WTC11 (cell line): Measurements from ENCODE around the gene HAPSTR1. TPM values are rescaled to one million over a fixed set of nuclear protein-coding genes. Genes with fewer than 3 reads are reported as not detected.

Experiments
- ATAC-seq: fragments of 200-7000 bp; cut with Tn5 transposase; 2 replicates; pipeline ENCODE4 v1.10.0; 2021; ENCODE audit warnings: mild to moderate bottlenecking, moderate library complexity
- CTCF ChIA-PET: fragments of 300-600 bp; sonication (Branson Sonifier 250); formaldehyde crosslinking; loops from one replicate; lab custom pipeline; 2021; ENCODE audit warnings: antibody characterized with exemption; lab: Charles Lee
- POLR2A ChIA-PET: fragments of 350-600 bp; sonication (Branson Sonifier 250); formaldehyde crosslinking; loops from one replicate; lab custom pipeline; 2021; ENCODE audit warnings: antibody characterized with exemption; lab: Charles Lee
- DNase-seq: peaks from one replicate; pipeline ENCODE4 v3.0.0; 2021; ENCODE audit warnings: low spot score
- H3K27ac Mint-ChIP-seq: 2 replicates; pipeline ENCODE4 v1.8.0; 2021; ENCODE audit warnings: mixed read lengths
- H3K27me3 Mint-ChIP-seq: 2 replicates; pipeline ENCODE4 v1.8.0; 2021; ENCODE audit warnings: low read depth, mild to moderate bottlenecking, moderate library complexity, mixed read lengths
- H3K36me3 Mint-ChIP-seq: 2 replicates; pipeline ENCODE4 v1.8.0; 2021; ENCODE audit warnings: mixed read lengths
- H3K4me1 Mint-ChIP-seq: 2 replicates; pipeline ENCODE4 v1.8.0; 2022; ENCODE audit warnings: mixed read lengths
- H3K4me3 Mint-ChIP-seq: 2 replicates; pipeline ENCODE4 v1.8.0; 2021; ENCODE audit warnings: mild to moderate bottlenecking, moderate library complexity, mixed read lengths
- H3K9me3 Mint-ChIP-seq: 2 replicates; pipeline ENCODE4 v1.8.0; 2021; ENCODE audit warnings: mixed read lengths
- CREB1 ChIP-seq: sonication (generic); formaldehyde crosslinking; IDR thresholded peaks from 2 replicates; pipeline ENCODE4 v1.8.0; 2023; ENCODE audit warnings: mild to moderate bottlenecking, missing genetic modification reagents
- ESRRA ChIP-seq: sonication (generic); formaldehyde crosslinking; IDR thresholded peaks from 2 replicates; pipeline ENCODE4 v1.8.1; 2022; ENCODE audit warnings: mild to moderate bottlenecking, missing genetic modification reagents, borderline replicate concordance
- FOXP1 ChIP-seq: sonication (generic); formaldehyde crosslinking; IDR thresholded peaks from 2 replicates; pipeline ENCODE4 v1.8.0; 2022; ENCODE audit warnings: missing genetic modification reagents, mild to moderate bottlenecking, moderate library complexity, borderline replicate concordance
- GABPB1 ChIP-seq: sonication (generic); formaldehyde crosslinking; IDR thresholded peaks from 2 replicates; pipeline ENCODE4 v1.8.1; 2023; ENCODE audit warnings: mild to moderate bottlenecking, missing genetic modification reagents
- MAX ChIP-seq: sonication (generic); formaldehyde crosslinking; IDR thresholded peaks from 2 replicates; pipeline ENCODE4 v1.8.0; 2022; ENCODE audit warnings: mild to moderate bottlenecking, missing genetic modification reagents
- NFATC4 ChIP-seq: fragments of 250-450 bp; sonication (Bioruptor Pico); IDR thresholded peaks from 2 replicates; pipeline ENCODE4 v1.9.0; 2021; ENCODE audit warnings: mild to moderate bottlenecking
- TP53 ChIP-seq: sonication (generic); formaldehyde crosslinking; IDR thresholded peaks from 2 replicates; pipeline ENCODE4 v1.8.1; 2023; ENCODE audit warnings: mild to moderate bottlenecking, missing genetic modification reagents
- USF2 ChIP-seq: sonication (generic); formaldehyde crosslinking; IDR thresholded peaks from 2 replicates; pipeline ENCODE4 v1.8.1; 2023; ENCODE audit warnings: mild to moderate bottlenecking, missing genetic modification reagents, moderate library complexity
- ZNF138 ChIP-seq: sonication (generic); formaldehyde crosslinking; conservative IDR thresholded peaks from 2 replicates; pipeline ENCODE4 v1.8.1; 2022; ENCODE audit warnings: mild to moderate bottlenecking, moderate library complexity, missing genetic modification reagents
- ZSCAN18 ChIP-seq: fragments of 250-450 bp; sonication (Bioruptor Pico); IDR thresholded peaks from 2 replicates; pipeline ENCODE4 v2.1.2; 2022; ENCODE audit warnings: mild to moderate bottlenecking, moderate library complexity
- total RNA-seq: library from RNA; stranded (reverse); gene quantifications from 3 replicates; pipeline ENCODE4 v1.2.3, GENCODE V29; 2021
- TF ChIP-seq, protein P1 (sequence below): fragments of 200-600 bp; IDR thresholded peaks from 2 replicates; pipeline ENCODE4 v1.8.0; 2022; ENCODE audit warnings: antibody characterized with exemption
- TF ChIP-seq, protein P2 (sequence below): fragments of 250-450 bp; sonication (Bioruptor Pico); IDR thresholded peaks from 2 replicates; pipeline ENCODE4 v1.9.0; 2021; ENCODE audit warnings: mild to moderate bottlenecking
- TF ChIP-seq, protein P3 (sequence below): sonication (generic); formaldehyde crosslinking; IDR thresholded peaks from 2 replicates; pipeline ENCODE4 v1.8.0; 2022; ENCODE audit warnings: mild to moderate bottlenecking, missing genetic modification reagents

HAPSTR1 gene
- total RNA-seq, 1 experiment from 2014 or later = 54.3 TPM

GRCh38 chr16:9134739-9135138 lies 43.3 kb downstream of the HAPSTR1 start:
- Mint-ChIP-seq H3K36me3 (peaks cover 2% of the 10 kb centered on the region), H3K4me3 (no peak overlapping the region)
- TF ChIP-seq ZNF138 (CRISPR knock-in tag) (no peak), FOXP1 (CRISPR knock-in tag) (no peak), MAX (CRISPR knock-in tag) (0 out of 2 replicates have a peak, but pooled peaks have one; percentile 39), USF2 (CRISPR knock-in tag) (peak; percentile 82), GABPB1 (CRISPR knock-in tag) (peak; percentile 48; the same call in 1 of the 2 replicates), ESRRA (CRISPR knock-in tag) (no peak)
- TF ChIP-seq, protein P1, sequence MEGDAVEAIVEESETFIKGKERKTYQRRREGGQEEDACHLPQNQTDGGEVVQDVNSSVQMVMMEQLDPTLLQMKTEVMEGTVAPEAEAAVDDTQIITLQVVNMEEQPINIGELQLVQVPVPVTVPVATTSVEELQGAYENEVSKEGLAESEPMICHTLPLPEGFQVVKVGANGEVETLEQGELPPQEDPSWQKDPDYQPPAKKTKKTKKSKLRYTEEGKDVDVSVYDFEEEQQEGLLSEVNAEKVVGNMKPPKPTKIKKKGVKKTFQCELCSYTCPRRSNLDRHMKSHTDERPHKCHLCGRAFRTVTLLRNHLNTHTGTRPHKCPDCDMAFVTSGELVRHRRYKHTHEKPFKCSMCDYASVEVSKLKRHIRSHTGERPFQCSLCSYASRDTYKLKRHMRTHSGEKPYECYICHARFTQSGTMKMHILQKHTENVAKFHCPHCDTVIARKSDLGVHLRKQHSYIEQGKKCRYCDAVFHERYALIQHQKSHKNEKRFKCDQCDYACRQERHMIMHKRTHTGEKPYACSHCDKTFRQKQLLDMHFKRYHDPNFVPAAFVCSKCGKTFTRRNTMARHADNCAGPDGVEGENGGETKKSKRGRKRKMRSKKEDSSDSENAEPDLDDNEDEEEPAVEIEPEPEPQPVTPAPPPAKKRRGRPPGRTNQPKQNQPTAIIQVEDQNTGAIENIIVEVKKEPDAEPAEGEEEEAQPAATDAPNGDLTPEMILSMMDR = peak; percentile 24; the same call in 1 of the 2 replicates
- TF ChIP-seq, protein P2, sequence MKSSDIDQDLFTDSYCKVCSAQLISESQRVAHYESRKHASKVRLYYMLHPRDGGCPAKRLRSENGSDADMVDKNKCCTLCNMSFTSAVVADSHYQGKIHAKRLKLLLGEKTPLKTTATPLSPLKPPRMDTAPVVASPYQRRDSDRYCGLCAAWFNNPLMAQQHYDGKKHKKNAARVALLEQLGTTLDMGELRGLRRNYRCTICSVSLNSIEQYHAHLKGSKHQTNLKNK (CRISPR knock-in tag) = no peak
- TF ChIP-seq, protein P3, sequence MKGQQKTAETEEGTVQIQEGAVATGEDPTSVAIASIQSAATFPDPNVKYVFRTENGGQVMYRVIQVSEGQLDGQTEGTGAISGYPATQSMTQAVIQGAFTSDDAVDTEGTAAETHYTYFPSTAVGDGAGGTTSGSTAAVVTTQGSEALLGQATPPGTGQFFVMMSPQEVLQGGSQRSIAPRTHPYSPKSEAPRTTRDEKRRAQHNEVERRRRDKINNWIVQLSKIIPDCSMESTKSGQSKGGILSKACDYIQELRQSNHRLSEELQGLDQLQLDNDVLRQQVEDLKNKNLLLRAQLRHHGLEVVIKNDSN = peak; percentile 78; the same call in 1 of the 2 replicates
- TF ChIP-seq, all 79 proteins: peak for 5
- ChIA-PET POLR2A (interaction anchor here (0.6 to 1.0 kb wide), 2 partner anchors 9 to 198 kb away, joined by 3 read pairs; no protein-coding TSS in a partner anchor), CTCF (interaction anchor here (0.6 to 2.7 kb wide), 37 partner anchors 10 to 974 kb away, joined by 3 to 22 read pairs (median 5); partner anchors contain the start of genes CARHSP1, HAPSTR1, PMM2 and TMEM186)
- Mint-ChIP-seq H3K27ac (no peak overlapping the region), H3K4me1 (peaks cover 17% of the 10 kb centered on the region), H3K9me3 (no peaks in the 10 kb centered on the region), H3K27me3 (no peaks in the 10 kb centered on the region)
- DNase-seq = peak; percentile 80
- peak; percentile 84 for ATAC-seq

GRCh38 chr16:9135797-9136196 lies 44.4 kb downstream of the HAPSTR1 start:
- peaks cover 18% of the 10 kb centered on the region for H3K4me1 Mint-ChIP-seq
- H3K36me3 Mint-ChIP-seq = peaks cover 6% of the 10 kb centered on the region
- DNase-seq (no peak), ATAC-seq (no peak)
- H3K27ac Mint-ChIP-seq = no peak overlapping the region
- TF ChIP-seq TP53 (CRISPR knock-in tag) (no peak), NFATC4 (CRISPR knock-in tag) (no peak), ZSCAN18 (no peak)
- no peaks in the 10 kb centered on the region for H3K27me3 Mint-ChIP-seq
- H3K4me3 Mint-ChIP-seq = no peak overlapping the region
- H3K9me3 Mint-ChIP-seq = peaks cover 4% of the 10 kb centered on the region
- ChIA-PET CTCF (interaction anchor here (0.6 to 2.7 kb wide), 9 partner anchors 10 to 200 kb away, joined by 3 to 21 read pairs (median 6); no protein-coding TSS in a partner anchor), POLR2A (no interaction called here)

DNA sequence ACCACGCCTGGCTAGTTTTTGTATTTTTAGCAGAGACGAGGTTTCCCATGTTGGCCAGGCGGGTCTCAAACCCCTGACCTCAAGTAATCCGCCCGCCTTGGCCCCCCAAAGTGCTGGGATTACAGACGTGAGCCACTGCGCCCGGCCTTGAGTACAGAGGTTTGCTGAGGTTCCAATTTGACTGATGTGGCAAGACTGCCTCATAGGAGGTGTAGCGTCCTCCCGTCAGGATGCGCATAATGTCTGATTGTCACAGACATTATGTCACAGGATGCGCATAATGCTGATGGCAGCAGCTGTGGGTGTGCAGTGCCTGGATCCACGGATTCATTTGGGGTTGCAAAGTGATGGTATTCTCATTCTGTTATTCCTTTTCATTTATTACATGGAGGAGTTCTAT lies 45.2 kb downstream of the HAPSTR1 start:
- ATAC-seq (no peak), DNase-seq (no peak)
- Mint-ChIP-seq H3K27me3 (no peaks in the 10 kb centered on the region), H3K9me3 (peaks cover 4% of the 10 kb centered on the region), H3K4me1 (peaks cover 18% of the 10 kb centered on the region), H3K4me3 (no peak overlapping the region; the same call in 1 of the 2 replicates), H3K27ac (no peak overlapping the region), H3K36me3 (peaks cover 6% of the 10 kb centered on the region)
- ChIA-PET CTCF (interaction anchor here (1.0 to 1.4 kb wide), 3 partner anchors 12 to 200 kb away, joined by 3 to 5 read pairs (median 3); no protein-coding TSS in a partner anchor), POLR2A (no interaction called here)
- TF ChIP-seq CREB1 (CRISPR knock-in tag) = no peak
